GM12878 (cell line): ENCODE measurements around the gene LRRC8D.

Experiments
- BACH1 ChIP-seq: fragments of 450-650 bp; IDR thresholded peaks from 2 replicates; pipeline ENCODE4 v1.6.1; 2017; ENCODE audit warnings: mild to moderate bottlenecking, borderline replicate concordance
- BHLHE40 ChIP-seq, 2 experiments: fragments of 450-650 bp in 1 of 2; IDR thresholded peaks; 2 replicates each; pipeline ENCODE4 v1.6.1; 2011 to 2017; ENCODE audit warnings: low read depth in 2 of 2, borderline replicate concordance in 1 of 2, improper control_type of control experiment in 1 of 2, low read length in 1 of 2, mild to moderate bottlenecking in 1 of 2
- CBX3 ChIP-seq: fragments of 200-600 bp; sonication (generic); IDR thresholded peaks from 2 replicates; pipeline ENCODE4 v1.6.1; 2016; ENCODE audit warnings: low read depth, borderline replicate concordance
- CEBPB ChIP-seq, 2 experiments: fragments of 150-350 bp in 1 of 2; IDR thresholded peaks; 2 replicates each; pipeline ENCODE4 v1.6.1; 2012 to 2014; ENCODE audit warnings: low read depth in 2 of 2, low read length in 2 of 2, borderline replicate concordance in 1 of 2, inconsistent platforms in 1 of 2
- CHD2 ChIP-seq: IDR thresholded peaks from 2 replicates; pipeline ENCODE4 v1.6.1; 2011; ENCODE audit warnings: low read depth, low read length, improper control_type of control experiment, borderline replicate concordance
- EP300 ChIP-seq, 2 experiments: fragments of 150-350 bp in 1 of 2; IDR thresholded peaks; 2 replicates each; pipeline ENCODE4 v1.6.1; 2011 to 2012; ENCODE audit warnings: low read depth in 2 of 2, low read length in 2 of 2, borderline replicate concordance in 1 of 2, improper control_type of control experiment in 1 of 2, inconsistent platforms in 1 of 2; ENCODE audit not compliant: control insufficient read depth in 1 of 2
- JUNB ChIP-seq: IDR thresholded peaks from 2 replicates; pipeline ENCODE4 v1.6.1; 2016; ENCODE audit warnings: antibody characterized with exemption, mild to moderate bottlenecking
- NRF1 ChIP-seq: conservative IDR thresholded peaks from 2 replicates; pipeline ENCODE4 v1.6.1; 2011; ENCODE audit warnings: mild to moderate bottlenecking, low read depth, low read length, improper control_type of control experiment
- POLR2A ChIP-seq: IDR thresholded peaks from 2 replicates; pipeline ENCODE4 v1.6.1; 2011; ENCODE audit warnings: low read depth, mild to moderate bottlenecking, low read length
- SMAD1 ChIP-seq: fragments of 450-650 bp; IDR thresholded peaks from 2 replicates; pipeline ENCODE4 v1.6.1; 2018; ENCODE audit warnings: mild to moderate bottlenecking, low read depth; ENCODE audit not compliant: partially characterized antibody
- SRF ChIP-seq, 2 experiments: IDR thresholded peaks; 2 replicates each; pipeline ENCODE4 v1.6.1; 2011; ENCODE audit warnings: low read depth in 2 of 2, low read length in 2 of 2, mild to moderate bottlenecking in 1 of 2, moderate library complexity in 1 of 2
- TF ChIP-seq, protein P1 (sequence below), 3 experiments: IDR thresholded peaks in 2 of 3; conservative IDR thresholded peaks in 1 of 3; 2 replicates each; pipeline ENCODE4 v1.5.1; 2011; ENCODE audit warnings: low read depth in 3 of 3, low read length in 3 of 3, mild to moderate bottlenecking in 3 of 3, control low read depth in 2 of 3, moderate library complexity in 2 of 3, inconsistent platforms in 1 of 3, mixed read lengths in 1 of 3; ENCODE audit not compliant: control insufficient read depth in 2 of 3, insufficient read depth in 1 of 3; ENCODE audit errors: extremely low read depth in 1 of 3
- TF ChIP-seq, protein P2 (sequence below): IDR thresholded peaks from 2 replicates; pipeline ENCODE4 v1.6.1; 2012; ENCODE audit warnings: mild to moderate bottlenecking, low read depth, low read length

DNA sequence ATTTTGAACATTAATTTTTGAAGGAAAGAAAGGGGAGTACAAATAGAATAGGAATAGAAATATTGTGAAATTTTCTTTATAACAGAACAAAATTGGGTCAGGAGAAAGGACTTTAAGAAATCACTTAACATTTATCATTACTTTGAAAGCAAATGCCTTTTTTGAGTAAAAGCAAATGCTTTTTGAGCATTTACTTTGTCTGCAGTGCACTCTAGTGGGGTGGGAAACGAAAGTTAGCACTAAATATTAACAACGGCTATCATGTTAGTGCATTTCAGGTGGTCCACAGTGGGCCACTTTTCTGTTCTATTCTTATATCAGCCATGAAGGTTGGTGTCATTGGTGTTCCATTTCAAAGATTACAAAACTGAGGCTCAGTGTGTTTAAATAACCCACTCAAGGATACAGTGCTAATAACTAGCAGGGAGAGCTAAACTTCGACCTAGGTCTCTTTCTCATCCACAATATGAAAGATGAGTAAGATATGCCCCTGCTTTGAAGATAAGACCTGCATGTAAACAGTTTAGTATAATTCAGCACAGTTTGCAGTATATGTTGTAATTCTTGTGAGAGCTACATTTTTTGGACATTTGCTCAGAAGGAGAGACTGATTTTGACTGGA lies 13.4 kb downstream of the LRRC8D start:
- TF ChIP-seq BACH1 (no peak), CHD2 (no peak), SMAD1 (no peak), CEBPB (IDR thresholded peaks at IDR 0.05; ENCODE audit: borderline replicate concordance in 1 of 2, low read depth in 2 of 2, low read length in 2 of 2) (no peak), POLR2A (no peak), EP300 (IDR thresholded peaks at IDR 0.05; ENCODE audit: borderline replicate concordance in 1 of 2, control insufficient read depth in 1 of 2, low read depth in 2 of 2, low read length in 2 of 2) (no peak), CBX3 (no peak), NRF1 (no peak), BHLHE40 (IDR thresholded peaks at IDR 0.05; ENCODE audit: borderline replicate concordance in 1 of 2, low read depth in 2 of 2, low read length in 1 of 2) (no peak), SRF (IDR thresholded peaks at IDR 0.05; ENCODE audit: low read depth in 2 of 2, low read length in 2 of 2) (no peak), JUNB (no peak)
- TF ChIP-seq, protein P1, sequence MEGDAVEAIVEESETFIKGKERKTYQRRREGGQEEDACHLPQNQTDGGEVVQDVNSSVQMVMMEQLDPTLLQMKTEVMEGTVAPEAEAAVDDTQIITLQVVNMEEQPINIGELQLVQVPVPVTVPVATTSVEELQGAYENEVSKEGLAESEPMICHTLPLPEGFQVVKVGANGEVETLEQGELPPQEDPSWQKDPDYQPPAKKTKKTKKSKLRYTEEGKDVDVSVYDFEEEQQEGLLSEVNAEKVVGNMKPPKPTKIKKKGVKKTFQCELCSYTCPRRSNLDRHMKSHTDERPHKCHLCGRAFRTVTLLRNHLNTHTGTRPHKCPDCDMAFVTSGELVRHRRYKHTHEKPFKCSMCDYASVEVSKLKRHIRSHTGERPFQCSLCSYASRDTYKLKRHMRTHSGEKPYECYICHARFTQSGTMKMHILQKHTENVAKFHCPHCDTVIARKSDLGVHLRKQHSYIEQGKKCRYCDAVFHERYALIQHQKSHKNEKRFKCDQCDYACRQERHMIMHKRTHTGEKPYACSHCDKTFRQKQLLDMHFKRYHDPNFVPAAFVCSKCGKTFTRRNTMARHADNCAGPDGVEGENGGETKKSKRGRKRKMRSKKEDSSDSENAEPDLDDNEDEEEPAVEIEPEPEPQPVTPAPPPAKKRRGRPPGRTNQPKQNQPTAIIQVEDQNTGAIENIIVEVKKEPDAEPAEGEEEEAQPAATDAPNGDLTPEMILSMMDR (IDR thresholded peaks at IDR 0.05 in 2 of 3, conservative IDR thresholded peaks at IDR 0.05 in 1 of 3; ENCODE audit: control insufficient read depth in 2 of 3, extremely low read depth in 1 of 3, insufficient read depth in 1 of 3, low read depth in 3 of 3, low read length in 3 of 3), result no peak
- TF ChIP-seq, protein P2, sequence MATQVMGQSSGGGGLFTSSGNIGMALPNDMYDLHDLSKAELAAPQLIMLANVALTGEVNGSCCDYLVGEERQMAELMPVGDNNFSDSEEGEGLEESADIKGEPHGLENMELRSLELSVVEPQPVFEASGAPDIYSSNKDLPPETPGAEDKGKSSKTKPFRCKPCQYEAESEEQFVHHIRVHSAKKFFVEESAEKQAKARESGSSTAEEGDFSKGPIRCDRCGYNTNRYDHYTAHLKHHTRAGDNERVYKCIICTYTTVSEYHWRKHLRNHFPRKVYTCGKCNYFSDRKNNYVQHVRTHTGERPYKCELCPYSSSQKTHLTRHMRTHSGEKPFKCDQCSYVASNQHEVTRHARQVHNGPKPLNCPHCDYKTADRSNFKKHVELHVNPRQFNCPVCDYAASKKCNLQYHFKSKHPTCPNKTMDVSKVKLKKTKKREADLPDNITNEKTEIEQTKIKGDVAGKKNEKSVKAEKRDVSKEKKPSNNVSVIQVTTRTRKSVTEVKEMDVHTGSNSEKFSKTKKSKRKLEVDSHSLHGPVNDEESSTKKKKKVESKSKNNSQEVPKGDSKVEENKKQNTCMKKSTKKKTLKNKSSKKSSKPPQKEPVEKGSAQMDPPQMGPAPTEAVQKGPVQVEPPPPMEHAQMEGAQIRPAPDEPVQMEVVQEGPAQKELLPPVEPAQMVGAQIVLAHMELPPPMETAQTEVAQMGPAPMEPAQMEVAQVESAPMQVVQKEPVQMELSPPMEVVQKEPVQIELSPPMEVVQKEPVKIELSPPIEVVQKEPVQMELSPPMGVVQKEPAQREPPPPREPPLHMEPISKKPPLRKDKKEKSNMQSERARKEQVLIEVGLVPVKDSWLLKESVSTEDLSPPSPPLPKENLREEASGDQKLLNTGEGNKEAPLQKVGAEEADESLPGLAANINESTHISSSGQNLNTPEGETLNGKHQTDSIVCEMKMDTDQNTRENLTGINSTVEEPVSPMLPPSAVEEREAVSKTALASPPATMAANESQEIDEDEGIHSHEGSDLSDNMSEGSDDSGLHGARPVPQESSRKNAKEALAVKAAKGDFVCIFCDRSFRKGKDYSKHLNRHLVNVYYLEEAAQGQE, result no peak
